NCI-H446 treated with DMSO at 0.1 percent for 48 hours (cell line): ENCODE results near the gene KCNT1.

Experiments used
- DNase-seq: peaks from one replicate; lab custom pipeline; 2025; lab: John Stamatoyannopoulos, UW

Gene KCNT1

DNA sequence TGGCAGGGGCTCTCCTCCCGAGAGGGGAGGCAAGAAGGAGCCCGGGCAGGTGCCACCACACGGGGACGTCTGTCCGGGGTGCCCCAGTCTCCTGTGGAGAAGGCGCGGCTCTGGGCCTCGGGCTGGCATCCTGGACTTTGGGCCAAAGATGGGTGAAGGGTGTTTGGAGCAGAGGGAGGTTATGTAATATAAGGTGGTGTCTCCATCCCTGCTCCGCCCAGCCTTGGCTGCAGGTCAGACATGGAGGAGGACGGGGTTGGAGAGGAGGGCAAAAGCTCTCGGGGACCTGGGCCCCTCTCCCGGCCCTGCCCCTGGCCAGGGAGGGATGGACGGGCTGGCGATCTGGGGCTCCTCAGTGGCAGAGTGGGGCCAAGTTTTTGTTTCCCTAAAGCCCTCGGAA is 1.5 kb upstream of the KCNT1 start:
- no peak for DNase-seq

DNA sequence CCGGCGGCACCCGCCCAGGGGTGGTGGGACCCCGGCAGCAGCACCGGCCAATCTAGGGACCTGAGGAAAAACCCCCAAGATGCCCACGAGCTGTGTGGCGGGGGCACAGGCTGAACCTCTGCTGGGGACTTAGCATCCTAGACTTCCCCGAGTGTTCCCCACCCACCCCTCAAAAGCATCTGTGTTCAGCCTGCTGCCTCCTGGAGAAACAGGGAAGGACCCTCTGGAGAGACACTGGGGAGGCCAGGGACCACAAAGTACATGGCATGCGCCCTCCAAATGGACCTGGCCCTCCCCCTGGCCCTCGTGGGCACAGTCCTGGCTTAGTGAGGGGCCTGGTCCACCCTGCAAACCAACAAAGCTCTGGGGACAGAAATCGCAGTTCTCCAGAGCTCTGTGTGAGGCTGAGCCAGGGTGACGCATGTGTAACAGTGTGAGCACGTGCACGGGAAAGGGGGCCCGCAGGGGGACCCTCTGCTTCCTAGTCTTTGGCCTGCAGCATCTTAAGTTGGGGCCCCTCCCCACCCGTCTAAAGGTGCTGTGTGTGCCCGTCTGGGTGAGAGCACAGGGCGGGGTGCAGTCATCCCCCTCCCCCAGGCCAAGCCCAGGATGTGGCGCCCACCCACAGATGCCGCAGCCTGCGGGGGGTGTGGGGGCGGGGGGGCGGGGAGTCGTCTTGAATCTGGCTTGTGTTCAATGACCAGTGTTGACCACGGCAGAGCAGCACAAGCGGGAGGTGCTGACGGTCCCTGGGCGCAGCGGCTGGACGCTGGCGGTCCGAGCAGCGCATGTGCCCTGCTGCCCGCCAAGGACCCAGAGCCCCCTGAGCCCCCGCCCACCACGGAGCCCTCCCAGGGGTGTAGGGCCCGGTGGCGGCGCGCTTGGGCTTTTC is 672 bp upstream of the KCNT1 start:
- DNase-seq: no peak

DNA sequence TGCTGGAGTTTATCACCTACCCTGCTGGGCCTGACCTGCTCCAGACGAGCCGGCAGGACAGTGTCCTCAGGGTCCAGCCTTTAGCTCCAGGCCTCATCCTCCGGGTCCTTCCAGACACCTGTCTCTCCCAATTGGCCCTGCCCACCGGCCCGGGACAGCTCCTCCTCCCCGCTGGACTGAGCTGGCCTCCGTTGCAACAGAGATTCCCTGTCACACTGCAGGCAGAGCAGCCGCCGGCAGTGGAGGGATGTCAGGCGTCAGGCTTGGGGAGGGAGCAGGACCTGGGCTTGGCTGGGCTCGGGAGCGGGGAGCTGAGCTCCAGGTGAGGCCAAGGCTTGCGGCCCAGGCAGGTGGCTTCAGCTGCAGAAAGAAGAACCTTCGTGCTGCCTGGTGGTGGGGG is 1.7 kb downstream of the KCNT1 start:
- no peak for DNase-seq

DNA sequence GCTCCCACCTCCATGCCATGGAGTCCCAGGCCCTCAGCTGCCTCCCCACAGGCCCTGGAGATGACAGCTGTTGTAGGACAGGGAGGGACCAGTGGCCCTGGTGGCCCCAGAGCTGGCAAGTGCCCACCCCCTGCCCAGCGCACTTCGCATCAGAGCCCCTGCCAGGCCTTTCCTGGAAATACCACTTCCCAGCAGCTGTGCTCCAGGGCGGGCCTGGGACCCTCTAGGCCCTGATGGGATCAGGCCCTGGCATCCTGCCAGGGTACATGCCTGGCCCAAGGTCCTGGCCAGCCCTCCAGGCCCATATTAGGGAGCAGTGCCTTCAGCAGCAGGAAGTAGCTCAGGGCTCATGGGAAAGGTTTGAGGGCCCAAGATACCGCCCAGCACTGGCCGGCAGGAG is 2.5 kb downstream of the KCNT1 start:
- no peak for DNase-seq

DNA sequence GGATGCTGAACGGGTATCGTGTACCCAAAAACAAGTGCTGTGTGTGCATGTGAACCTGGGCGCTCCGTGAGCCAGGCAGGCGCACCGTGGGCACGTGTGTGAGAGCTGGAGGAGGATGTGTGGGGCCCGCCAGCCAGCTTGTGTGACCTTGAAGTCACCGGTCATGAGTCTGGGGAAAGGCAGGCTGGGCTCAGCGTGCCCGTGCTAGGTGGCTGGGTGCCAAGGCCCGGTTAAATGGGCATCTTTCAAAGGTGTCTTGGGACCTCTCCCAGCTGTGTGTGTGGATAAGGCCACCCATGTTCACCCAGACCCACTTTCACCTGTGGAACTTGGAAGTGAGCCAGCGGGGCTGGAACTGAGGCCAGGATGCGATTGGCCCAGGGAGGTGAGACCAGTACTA is 3.4 kb downstream of the KCNT1 start:
- DNase-seq: no peak

DNA sequence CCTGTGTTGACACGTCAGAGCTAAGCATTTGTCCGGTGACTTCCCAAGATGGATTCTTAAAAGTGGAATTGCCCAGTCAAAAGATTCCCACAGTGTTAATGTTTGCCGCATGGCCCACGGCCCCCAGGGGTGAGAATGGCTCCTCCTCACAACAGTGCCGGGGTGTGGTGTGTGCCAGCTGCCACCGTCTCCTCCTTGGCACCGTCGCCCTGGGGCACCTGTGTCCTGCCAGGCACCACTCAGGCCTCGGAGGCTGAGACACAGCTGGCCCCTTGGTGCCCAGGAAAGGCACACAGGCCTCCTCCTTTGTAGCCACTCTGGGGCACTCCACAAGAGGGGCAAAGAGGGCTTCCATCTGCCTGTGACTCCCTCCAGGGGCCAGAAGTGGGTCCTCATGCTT is 4.3 kb downstream of the KCNT1 start:
- DNase-seq: no peak

DNA sequence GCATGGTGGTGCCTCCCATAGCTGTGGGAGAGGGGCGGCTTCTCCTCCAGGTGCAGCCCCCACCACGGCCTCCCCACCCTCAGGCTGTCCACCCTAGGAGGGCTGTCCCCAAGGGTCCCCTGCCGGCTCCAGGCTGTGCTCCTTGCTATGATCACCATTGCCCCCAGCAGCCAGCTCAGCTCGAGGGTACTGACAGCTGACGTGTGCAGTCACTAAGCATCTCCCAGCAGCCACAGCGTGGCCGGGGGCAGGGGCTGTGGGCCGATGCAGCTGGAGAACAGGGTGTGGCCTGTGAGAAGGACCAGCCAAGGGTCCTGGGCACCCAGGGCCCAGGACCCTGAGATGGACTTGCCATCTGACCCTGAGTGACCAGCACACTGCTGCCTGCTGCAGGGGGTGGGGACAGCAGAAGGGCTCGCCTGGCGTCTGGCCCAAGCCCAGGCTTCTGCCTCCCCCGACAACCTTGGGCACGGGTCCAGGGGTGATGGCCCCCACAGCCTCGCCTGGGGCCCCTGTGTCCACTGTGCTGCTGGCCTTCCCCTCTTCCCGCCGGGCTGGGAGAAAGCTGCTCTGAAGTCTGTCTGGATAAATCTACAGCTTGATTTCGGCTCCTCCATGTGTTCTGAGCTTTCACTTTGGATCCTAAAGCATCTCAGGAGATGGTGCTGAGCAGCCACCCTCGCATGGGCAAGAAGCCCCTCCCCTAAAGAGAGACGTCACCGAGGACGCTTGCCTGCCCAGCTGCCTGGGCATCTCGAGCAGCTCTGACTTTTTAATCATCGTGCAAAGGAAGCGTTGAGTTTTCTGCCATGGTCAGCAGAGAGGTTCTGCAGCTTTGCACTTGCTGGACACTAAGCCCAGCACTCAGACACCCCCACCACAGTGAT is 5.5 kb downstream of the KCNT1 start:
- no peak for DNase-seq

DNA sequence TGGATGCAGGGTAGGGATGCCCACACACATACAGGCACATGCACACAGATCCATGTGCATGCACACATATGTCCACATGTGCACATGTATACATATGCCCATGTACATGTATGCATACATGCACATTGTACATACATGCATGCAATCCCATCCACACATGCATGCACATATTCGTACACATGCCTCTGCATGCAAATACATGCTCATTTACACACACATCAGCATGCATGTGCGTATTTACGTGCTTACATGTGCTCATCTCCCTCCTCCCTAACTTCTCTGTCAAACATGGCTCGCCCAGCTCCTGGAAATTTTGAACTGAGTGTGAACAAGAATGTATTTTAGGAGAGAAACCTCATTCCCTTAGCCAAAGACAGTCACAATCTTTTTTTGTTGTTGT is 6.2 kb downstream of the KCNT1 start:
- DNase-seq: no peak

DNA sequence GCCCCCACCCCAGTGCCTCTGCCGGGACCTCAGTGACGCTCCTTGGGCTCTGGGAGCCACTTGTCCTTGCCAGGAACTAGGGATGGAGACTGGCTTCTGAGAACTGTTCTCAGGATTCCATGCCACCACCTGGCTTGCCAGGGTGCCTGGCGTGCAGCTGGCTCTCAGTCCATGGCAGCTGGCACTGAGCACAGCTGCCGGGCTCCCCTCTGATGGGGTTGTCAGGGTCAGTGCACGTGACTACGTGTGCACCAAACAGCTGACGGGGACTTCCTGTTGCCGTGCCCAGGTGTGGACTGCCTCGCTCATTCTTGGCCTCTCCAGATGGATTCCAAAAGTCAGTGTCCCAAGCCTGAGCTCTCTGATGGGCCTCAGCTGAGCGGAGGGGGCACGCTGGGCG is 9.4 kb downstream of the KCNT1 start:
- no peak for DNase-seq

DNA sequence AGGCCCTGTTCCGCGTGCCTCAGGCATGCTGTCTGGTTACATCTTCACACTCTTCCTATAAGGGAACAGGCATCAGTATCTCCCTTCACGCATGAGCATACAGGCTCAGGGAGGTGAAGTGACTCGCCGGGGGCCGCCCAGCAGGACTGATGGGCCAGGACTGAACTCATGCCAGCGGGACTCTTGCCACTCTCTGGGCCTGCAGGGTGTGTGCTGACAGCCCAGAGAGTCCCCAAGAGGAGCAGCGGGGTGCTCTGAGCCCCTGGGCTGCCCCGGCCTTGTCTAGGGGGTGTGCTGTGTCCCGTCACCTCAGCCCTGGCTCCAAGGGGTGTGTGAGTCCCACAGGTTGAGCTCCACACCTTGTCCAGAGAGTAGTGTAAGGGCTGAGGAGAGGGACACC is 9.9 kb downstream of the KCNT1 start:
- DNase-seq: no peak

DNA sequence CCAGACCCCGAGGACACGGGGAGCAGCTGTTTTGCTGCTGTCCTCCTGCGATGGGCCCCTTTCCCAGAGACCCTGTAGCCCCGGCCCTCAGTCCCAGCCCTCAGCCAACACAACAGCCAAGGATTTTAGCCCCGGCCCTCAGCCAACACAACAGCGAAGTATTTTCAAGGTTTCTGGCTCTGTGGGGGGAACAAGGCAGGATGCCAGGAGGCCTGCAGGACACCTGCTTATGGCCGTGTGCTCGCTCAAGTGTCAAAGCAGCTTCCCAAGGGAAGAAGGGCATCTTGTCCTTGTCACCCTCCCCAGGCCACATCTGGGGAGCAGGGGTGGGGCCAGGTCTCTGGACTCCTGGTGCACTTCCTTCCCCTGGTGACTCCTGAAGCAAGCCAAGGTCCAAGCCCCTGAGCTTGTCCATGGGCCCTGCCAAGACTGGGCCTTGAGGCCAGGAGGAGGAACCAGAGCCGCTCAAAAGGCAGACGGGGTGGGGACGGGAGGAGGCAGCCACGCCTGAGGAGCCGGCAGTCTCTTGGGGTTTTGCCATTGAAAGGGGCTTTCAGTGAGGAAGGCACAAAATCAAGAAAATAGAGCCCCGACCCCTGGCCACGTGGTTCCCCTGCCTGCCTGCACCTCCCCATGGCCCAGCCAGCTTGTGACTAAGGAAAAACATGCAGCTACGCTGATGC is 10.8 kb downstream of the KCNT1 start:
- DNase-seq: no peak

DNA sequence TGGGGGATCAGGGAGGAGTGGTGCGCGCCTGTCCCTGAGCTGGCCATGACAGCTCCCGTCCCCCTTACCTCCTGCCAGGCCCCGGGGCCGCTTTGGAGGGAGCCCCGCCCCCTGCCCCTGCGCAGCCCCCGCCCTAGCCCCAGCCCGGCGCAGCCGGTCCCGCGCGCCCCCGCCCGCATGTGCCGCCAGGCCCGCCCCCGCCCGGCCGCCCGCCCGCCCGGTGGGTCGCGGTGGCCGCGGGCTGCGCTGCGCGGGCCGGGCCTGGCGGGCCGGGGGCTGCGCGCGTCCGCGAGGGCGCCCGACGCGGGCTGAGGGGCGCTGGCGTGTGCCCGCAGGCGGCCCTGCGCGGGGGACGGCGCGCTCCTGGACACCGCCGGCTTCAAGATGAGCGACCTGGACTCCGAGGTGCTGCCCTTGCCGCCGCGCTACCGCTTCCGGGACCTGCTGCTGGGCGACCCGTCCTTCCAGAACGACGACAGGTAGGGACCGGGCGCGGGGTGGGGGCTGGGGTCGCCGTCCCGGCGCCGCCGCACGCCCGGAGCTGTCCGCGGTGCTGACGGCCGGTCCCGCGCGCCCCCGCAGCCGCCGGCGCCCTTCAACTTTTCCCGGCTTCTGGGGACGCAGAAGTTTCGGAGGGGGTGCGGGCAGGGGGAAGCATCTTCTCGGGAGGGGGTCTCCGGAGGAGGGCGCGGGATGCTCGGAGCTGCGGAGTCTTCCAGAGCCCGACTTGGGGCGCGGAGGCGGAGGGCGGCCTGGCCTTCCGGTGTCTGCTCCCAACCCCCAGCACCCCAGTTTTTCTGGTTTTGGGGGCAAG is 12.5 kb downstream of the KCNT1 start:
- no peak for DNase-seq

DNA sequence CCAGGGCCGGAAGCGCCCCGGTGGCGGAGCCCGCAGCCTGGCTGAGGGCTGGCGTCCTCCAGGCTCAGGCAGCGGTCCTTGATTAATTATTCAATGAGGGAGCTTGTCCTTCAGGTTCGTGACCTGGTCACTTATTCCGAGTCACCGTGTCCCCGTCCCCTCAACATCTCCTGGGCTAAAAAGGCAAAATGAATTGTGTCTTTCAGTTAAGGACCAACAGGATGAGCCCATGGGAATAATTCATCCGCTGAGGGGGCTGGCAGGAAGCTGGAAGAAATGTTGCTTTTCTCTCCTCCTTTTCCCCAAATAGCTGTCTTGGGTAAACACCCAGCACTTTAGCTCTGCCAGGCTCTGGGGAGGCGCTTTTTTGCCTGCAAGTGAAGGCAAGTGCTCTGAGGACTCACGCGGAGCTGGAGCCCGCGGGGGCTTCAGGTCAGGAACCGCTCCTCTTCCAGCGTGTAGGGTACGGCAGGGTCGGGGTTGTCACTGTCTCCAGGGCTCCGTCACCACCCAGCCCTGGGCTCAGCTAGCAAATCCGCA is 13.1 kb downstream of the KCNT1 start:
- DNase-seq: no peak

DNA sequence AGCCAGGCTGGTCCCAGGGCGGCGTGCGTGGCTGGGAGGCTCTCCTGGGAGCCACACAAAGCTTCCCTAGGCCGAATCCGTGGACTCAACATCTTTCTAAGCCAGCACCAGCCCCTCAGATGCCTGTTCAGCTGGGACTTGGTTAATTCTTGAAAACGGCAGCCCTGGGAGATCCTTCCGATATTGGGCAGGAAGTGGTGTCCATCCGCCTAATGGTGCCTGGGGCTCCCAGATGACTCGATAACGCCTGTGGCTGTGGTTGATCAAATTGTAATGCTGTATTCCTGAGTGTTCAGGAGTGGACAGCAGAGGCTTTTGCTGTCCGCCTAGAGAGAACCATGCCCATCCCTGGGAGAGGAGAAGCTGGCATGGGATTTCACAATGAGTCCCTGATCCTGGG is 14.1 kb downstream of the KCNT1 start:
- DNase-seq: no peak

DNA sequence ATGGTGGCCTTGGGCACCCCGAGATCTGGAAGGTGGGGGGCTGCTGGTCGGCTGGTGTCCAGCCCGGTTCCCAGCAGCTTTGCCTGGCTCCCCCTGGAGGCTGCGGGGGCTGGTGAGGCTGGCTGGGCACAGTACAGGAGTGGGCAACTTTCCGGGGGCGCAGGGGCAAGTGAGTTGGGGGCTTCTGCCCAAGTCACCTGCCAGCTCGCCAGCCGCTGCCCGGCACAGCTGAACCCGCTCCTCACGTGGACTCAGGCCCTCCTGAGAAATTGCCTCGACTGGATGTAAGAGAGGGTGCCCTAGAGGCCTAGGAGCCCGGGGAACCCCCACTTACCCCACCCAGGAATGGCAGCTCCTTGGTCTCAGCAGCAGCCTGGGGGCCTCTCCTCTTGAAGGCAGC is 15.4 kb downstream of the KCNT1 start:
- DNase-seq: no peak

DNA sequence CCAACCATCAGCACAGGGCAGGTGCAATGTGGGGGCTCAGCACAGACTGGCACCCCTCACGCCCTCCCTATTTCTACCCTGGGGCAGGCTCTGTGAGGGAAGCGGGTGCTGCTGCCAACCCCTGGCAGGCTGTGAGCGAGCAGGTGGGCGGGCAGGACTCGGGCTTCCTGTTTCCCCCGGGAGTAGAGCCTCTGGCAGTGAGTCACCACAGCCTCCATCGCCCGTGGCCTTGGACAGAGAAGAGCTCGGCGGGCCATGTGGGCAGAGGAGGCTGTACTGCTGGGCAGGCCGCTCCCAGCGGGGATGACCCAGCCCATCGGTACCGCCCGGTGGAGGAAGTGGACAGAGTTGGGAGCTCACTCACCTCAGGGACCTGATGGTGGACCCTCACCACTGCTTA is 16.6 kb downstream of the KCNT1 start:
- DNase-seq: no peak

DNA sequence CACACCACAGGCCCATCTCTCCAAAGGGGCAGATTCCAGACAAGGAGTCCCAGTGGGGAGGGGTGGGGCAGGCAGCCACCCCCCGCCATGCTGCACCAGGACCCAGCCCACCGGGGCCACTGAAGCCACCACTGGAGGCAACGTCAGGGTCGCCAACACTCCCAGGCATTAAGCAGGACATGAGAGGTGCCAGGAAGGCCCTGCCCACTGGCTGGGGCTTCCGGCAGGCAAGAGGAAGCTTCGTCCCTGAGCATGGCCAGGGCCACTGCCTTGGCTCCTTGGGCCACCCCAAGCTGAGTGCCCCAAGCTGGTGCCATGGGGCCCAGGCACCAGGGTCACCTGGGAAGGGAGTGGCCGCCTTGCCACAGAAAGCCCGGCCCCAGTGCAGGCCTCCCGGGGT is 17.5 kb downstream of the KCNT1 start:
- DNase-seq: no peak

DNA sequence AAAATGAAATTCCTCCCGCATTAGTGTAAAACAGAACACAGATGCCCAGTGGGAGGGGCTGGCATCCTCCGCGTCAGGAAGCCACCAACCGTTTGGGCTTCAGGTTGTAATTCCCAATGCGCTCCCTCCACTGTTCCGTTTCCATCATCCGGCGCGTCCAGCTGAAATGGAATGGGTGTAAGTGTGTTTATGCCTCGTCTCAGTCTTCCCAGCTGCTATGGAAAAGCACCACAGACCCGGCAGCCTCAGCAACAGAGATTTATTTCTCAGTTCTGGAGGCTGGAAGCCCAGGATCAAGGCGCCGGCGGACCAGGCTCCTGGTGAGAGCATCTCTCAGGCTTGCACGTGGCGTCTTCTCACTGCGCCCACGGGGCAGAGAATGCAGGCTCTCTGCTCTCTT is 20.4 kb downstream of the KCNT1 start:
- no peak for DNase-seq

DNA sequence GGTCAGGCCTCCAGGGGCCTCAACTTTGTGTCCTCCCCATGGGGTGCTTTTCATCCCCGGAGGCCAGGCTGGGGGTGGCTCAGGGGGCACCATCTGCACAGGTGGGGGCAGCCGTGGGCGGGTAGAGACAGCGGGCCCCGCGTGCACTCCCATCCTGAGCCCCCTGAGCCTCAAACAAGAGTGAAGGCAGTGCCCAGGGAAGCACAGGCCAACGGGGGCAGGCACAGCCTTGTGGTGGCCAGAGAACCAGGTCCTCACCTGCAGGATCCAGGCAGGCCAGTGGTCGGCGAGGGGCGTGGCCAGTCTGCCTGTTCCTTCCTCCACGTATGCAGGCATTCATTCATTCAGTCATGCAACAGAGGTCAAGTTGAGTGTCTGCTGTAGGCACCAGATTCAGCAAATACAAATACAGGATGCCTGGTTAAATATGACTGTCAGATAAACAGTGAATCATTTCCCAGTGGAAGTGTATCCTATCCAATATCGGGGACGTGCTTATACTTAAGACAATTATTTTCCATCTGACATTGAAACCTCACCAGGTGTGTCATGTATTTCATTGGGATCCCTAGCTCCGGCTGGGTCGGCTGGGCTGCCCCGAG is 22.3 kb downstream of the KCNT1 start:
- no peak for DNase-seq

DNA sequence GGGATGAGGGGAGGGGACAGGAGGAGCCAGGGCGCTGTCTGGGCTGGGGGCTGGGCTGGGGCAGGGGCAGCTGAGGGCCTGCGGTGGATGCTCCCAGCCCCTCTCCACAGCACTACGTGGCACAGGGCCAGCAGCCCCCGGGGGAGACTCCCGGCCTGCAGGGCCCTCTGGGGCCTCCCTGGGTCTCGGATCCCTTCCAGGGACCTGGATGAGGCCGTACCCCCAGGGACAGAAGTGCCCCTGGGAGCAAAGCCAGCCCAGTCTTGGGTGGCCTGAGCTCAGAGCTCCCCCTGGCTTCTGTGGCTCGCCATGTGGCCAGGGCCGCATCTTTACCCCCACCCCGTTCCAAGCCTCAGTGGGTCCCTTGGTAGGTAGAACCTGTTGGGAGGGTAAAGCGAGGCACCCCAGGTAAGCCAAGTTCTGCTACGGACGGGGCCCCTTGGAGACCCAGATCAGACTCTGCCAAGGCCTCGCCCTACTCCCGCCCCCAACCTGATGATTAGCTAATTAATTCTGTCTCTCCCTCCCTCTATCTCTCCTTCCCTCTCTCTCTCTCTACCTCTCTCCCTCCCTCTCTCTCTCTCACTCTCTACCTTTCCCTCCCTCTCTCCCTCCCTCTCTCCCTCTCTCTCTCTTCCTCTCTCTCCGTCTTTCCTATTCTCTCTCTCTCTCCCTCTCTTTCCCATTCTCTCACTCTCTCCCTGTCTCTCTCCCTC is 24.3 kb downstream of the KCNT1 start:
- no peak for DNase-seq
